GM19452 (cell line): ENCODE measurements around the gene DGCR8.

Source experiments
- ATAC-seq: cut with Tn5 transposase; IDR thresholded peaks from one replicate; pipeline ENCODE4 v1.9.1; 2021; ENCODE audit not compliant: unreplicated experiment

The DGCR8 gene

DNA sequence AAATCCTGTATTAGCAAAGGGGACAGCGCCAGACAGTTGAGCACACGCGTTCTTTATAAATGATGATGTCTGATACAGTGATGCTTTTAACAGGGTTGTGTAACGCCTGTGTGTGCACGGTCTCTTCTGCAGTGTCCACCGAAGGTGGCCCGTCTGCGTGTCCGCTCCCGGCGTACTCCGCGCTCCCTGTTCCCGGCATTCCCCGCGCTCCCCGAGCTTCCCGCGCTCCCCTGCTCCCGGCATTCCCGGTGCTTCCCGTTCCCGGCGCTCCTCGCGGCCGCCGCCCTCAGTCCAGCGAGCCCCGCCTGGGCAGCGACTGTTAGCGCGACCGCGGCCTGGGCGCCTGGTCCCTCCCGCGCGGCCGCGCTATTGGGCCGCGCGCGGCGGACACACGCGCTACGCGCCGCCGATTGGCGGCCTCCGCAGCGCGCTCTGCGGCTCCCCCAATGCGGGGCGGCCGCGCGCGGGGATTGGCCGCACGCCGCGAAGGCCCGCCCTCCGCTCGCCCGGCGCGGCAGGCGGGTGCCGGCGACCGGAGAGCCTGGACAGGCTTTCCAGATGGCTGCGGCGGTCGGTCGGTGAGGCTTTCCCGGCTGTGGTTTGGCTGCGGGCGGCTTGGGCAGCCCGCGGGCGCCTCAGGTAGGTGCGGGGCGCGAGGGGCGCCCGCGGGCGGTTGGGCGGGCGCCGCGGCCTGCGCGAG is at the start of gene DGCR8:
Gene DGCR8 (plus strand): TSS at position 497 of the 700 bp plus-strand sequence. CDS start 5,723 bp downstream, outside the sequence.
- peak; percentile 86 for ATAC-seq

DNA sequence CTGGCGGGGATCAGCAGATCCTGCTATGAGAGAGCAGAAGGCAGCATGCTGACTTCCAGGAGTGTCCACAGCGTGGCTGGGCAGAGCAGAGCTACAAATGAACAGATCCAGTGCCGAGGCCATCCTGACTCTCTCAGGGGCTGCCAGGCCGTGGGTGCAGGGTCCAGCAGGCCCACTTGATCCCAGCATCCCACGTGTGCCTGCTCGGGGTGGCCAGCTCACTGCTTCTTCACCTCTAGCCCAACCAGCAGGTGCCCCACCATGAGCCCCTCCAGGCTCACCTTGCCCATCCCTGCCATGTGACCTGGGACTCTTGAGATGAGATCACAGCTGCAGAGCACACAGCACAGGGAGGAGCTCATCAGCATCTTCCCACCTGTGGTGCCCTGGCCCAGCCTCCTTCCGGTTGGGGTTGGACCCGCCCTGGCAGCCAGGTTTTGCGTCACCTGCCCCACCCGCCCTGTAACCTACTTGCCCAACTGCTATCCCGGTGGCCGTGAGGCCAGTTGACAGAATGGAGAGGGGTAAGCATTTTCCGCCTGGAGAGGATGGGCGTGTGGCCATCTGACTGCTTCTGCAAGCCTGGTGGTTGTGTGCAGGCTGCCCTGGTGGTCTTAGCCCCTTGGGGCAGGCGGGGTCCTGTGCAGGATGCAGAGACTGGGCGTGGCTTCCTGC is 48.2 kb upstream of the DGCR8 start:
- no peak for ATAC-seq

DNA sequence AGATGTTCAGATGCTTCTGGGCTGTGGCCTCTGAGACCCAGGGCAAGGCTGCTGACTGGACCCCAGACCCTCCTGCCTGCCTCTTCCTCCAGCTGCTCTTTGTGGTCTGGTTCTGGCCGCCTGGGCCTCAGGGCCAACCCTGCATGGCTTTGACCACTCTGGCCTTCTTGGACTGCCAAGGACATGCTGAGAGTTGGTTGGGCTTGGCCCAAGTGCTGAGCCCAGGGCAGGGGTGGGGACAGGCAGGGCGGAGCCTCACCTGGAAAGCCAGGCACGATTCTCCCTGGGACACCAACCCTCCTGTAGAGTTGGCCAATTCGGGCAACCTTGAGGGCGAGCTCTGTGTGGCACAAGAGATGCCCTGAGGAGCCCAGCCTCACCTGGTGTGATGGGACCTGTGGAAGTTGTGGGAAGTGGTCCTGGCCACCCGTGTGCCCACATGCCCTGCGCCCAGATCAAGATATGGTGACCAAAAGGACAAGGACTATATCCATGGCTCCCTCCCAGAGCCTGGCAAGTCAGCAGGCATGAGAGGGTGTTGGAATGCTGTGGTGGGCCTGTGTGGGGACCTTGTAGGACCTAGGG is 47.5 kb upstream of the DGCR8 start:
- ATAC-seq, result no peak

DNA sequence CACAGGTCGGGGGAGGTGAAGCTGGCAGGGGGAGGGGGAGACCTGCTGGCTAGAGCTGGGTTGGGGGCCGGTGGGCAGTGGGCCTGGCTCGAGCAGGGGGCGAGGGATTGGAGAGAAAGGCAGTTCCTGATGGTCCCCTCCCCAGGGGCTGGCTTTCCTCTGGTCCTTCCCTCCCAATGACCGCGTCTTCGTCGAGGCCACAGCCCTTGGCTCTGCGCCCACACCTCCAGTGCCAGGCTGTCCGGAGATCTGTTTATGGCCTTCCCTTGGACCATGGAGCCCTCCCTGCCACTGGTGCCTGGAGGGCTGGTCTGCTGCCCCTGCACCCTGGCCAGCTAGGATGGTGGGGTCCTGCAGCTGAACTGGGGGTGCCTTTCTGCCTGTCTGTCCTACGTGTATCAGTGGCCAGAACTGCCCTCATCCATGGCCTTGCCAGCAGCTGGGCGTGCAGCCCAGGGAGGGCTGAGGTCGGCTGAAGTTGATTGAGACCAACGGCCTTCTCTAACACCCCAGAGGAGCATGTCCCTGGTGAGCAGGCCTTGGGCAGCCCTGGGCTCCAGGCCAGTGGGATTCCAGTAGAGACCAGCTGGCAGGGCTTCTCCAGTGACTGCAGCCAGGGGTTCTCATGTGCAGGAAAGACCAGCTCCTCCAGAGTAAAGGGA is 46.9 kb upstream of the DGCR8 start:
- ATAC-seq, result no peak

DNA sequence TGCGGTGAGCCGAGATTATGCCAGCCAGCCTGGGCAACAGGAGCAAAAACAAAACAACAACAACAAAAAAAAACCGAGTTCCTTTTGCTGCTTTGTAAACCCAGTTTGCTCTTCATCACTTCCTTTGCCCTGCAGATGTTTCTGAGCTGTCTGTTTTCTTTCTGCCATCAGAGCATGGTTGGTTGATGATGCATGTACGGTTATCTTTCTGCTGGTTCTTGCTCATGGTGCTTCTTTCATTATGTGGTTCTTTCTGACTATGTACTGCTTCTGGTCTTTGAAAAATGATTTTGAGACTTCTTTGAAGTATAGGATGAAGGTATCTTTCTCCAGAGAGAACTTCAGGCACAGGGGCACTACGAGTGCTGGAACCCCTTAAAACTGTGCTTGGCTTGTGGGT is 45.9 kb upstream of the DGCR8 start:
- no peak for ATAC-seq

DNA sequence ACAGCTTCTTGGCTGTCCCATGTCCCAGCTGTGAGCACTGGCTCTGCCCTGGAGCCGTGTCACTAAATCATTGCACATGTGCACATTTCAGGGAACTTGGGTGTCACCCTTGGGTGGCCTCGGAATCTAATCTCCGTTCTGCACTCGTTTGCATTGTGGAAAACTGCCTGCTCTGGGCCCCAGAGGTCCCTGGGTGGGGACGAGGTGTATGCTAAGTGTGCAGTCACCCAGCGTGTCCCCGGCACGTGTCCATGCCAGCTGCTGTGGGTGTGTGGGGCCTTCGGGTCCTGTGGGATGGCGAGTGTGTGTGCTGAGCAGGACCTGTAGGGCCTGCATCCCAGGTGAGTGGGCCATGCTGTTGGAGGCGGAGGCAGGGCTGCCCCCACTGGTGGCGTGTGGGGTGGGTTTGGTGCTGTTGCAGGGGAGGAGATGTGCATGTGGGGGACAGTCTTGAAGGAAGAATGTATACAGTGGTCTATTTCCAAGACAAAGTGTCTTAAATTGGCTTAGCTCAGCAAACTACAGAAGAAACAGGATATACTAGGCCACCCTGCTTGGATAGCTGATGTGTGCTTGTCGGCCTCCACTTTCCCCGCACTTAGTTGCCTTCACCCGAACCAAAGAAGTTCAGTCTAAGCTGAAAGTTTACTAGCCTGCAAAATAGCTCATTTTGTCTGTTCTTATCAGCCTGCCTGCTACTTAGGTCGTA is 44.5 kb upstream of the DGCR8 start:
- no peak for ATAC-seq

DNA sequence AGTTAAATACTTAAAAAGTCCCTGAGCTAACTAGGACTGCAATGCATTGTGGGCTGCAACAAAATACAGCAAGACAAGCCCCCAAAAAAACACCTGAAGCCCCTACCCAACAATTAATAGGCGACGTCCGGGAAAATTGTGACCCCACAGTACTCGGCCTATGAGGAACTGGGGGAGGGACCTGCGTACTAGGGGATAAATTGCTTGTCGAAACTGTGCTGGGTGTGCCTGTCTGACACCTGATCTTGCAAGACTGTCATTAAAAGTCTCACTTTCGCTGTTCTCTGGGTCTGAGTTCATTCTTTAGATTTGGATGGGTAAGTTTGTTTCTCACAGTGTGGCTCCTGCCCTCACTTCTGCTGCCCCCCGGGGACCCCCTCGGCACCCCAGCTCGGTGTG is 44.0 kb upstream of the DGCR8 start:
- ATAC-seq, result no peak

DNA sequence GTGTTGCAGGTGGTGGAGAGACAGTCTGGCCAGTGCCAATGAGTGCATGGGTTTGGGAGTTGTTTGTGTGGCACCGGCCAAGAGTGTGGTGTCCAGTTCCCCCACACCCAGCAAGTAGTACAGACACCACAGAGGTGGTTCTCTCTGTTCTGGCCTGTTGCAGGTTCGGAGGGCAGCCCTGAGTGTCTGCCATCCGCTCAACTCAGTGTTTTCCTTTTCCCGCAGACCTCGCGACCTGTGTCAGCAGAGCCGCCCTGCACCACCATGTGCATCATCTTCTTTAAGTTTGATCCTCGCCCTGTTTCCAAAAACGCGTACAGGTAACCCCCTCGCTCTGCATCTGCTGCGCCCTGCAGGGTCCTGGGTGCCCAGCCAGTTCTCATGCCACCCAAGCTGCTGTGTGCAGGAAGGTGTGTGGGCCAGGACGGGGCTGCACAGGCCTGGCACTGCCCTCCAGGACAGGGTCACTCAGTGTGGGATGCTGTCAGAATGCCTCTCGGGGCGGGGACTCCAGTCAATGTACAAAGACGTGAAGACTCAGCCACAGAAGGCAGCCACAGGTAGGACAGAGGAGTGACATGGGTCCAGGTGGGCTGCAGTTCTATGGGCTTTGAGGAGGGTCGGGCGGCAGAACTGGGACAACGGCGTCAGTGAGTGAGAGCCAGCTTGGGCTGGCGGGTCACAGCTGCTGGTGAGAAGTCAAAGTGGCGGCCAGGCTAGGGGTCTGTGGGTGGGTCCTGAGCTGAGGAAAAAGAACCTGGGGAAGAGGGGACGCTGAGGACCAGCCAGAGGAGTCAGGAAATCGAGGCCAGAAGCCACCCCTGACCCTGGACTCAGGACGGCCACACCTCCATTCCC is 43.3 kb upstream of the DGCR8 start:
- ATAC-seq, result no peak

DNA sequence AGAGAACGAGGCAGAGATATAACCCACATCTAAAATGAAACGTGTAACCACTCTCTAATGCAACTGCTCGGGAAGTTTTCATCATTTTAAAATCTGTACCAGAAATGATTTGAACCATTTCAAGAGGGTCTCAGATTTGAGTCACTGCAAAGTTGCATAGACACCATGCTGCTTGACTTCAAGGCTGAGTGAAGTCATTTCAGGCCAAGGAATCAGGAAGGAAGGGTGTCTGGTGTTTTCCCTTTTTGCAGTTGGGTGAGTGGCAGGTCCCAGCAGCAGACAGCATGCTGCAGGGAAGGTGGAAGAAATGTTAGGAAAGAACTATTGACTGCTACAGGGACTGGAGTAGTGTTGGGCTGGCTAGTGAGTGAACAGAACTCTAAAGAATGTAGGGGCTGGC is 42.6 kb upstream of the DGCR8 start:
- no peak for ATAC-seq

DNA sequence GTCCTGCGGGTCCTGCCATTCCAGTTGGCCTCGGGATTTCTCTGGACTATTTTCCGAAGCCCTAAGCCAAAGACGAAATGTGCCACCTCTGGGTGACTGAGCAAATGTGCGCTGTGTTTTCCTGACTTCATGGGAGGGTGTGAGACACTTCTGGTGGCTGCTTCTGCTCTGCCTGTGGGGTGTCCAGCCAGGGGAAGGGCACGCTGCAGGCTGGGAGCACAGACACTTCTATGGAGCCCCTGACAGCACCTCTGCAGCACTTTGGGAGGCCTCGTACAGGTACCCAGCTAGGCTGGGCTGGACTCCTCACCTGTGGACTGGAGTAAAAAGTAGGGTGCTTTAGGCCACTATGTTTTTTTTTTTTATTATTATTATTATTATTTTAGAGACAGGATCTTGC is 41.5 kb upstream of the DGCR8 start:
- no peak for ATAC-seq

DNA sequence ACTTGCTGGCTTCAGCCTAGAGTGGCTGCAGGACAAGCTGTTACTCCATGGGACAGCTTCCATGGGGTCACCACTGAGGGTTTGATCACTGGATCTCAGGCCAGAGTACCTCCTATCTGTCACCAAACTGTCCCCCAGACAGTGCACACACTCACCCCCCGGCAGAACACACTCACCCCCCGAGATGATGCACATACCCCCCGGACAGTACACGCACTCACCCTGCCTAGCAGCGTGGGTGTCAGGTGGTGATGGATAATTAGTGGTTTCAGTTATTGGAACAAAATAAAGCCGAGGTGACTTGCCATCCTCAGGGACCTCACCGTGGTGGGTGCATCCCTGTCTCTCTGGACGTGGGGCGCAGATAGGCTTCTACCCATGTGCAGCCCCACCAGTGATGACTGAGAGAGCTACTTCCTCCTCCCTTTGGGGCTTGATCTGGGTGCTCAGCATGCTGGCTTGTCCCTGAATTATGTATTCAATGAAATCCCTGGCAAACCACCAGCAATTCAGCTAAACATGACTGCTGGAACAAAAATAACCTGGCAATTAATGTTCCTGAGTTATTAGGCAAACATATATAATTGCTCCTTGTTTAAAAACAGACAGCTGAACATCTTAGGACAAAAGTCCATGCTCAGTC is 40.2 kb upstream of the DGCR8 start:
- no peak for ATAC-seq

DNA sequence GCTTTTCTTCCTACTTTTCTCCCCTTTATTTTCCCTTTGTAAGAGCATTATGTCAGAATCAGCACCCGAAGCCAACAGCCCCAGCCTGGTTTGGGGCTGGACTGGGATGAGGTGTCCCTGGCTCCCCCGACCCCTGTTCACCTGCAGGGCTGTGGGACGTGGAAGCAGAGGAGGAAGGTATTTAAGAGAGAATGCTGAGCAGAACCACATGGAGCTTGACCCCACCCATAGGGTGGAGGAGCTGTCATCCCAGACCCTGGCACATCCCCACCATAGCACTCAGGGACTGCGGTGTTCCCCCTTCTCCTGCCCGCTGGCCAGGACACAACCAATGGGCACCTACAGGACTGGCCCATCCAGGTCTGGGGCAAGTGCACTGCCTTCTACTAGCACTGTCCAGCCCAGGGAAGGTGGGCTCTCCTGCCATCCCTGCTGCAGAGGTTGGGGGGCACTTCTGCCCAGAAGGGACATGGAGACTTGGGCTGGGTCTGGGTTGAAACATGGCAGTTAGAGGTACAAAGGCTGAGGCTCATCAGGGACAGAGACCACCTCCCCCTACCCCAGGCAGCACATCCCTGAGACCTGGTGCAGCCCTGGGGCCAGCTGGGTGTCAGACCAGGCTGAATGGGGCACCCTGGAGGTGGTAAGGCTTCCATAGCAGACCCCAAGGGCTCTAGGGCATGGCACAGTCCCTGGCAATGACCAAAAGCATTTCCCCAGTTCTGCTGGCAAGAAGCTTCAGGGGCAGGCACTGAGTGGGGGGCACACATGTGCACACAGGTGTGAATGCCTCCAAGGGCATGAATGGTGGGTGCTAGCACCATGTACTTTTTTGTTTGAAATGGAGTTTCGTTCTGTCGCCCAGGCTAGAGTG is 39.5 kb upstream of the DGCR8 start:
- ATAC-seq, result no peak

DNA sequence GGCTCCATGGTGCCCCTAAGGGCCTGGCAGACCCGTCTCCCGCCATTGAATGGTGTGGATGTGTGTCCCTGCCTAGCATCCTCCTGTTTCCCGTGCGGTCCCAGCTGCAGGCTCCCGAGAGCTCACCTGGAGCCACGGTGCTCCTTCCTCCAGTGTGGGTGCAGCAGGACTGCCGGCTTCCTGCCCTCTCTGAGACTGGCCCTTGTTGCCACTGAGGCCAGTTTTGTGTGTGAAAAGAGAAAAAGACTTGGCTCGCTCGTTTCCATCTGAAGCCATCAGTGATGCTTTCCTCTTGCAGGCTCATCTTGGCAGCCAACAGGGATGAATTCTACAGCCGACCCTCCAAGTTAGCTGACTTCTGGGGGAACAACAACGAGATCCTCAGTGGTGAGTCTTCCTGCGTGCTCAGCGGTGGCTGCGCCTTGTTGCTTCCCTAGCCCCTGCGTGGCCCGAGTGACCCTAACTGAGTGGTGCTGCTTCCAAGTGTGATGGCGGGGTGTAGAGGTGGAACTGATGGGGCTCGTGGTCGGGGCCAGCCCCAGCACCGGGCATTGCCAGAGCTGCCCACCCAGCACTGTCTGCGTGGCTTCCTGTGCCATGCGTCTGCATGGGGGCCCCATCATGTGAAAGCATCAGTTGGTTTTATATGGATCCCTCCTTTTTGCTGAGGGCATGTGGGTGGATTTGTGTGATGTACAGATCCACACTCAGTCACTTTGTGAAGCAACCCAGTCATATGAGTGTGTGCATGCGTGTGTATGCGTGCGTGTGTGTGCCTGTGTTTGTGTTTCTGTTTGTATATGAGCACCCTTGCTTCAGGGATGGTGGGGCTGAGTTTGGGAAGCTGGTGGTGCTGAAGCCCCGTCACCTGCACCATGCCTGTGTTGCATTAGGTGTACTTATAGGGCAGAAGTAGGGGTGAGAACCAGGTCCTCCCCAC is 36.7 kb upstream of the DGCR8 start:
- no peak for ATAC-seq

DNA sequence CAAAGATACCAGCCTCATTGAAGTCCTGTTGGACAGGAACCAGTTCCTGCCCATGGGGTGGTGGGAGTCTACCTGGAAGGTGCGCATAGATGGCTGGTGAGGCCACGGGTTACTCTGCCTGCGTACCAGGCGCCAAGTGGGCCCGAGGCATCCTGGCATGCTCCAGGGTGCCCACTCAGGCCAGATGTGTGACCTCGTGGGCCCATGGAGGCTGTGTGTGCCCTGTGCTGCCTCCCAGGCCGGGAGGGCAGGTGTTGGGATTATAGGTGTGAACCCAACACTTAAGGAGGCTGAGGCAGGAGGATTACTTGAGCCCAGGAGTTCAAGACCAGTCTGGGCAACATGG is 36.1 kb upstream of the DGCR8 start:
- no peak for ATAC-seq

DNA sequence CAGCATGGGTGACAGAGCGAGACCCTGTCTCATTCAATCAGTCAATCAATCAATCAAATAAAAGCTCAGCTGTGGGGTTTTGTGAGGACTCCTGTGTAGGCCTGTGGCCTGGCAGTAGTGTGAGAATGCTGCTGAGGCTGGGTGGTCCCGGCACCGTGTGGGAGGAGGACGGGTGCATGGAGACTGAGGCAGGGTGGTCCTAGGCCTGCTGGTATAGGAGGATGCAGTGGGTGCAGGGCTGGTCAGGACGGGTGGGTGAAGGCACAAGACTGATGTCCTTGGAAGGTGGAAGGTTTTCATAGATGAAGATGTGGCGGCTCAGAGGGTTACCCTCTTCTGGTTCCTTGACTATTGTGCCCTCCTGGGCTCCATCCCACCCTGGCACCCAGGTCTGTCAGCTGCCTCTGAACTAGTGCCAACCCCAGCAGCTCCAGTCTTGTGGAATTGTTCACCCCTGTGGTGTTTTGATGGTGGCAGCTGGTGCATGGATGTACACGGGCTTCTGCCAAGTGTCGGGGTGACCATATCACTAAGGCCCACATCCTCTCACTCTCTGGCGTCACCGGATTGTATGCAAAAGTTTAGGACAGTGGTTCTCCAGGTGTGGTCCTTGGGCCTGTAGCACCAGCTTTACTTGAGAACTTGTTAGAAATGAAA is 35.4 kb upstream of the DGCR8 start:
- ATAC-seq, result no peak

DNA sequence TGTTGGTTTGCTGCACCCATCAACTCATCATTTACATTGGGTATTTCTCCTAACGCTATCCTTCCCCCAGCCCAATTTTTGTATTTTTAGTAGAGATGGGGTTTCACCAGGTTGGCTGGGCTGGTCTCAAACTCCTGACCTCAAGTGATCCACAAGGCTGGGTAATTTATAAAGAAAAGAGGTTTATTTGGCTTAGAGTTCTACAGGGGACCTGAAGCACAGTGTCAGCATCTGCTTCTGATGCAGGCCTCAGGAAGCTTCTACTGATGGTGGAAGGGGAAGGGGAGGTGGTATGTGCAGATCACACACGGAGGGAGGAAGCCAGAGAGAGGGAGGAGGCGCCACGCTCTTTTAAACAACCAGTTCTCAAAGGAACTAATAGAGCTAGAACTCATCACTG is 33.3 kb upstream of the DGCR8 start:
- no peak for ATAC-seq

DNA sequence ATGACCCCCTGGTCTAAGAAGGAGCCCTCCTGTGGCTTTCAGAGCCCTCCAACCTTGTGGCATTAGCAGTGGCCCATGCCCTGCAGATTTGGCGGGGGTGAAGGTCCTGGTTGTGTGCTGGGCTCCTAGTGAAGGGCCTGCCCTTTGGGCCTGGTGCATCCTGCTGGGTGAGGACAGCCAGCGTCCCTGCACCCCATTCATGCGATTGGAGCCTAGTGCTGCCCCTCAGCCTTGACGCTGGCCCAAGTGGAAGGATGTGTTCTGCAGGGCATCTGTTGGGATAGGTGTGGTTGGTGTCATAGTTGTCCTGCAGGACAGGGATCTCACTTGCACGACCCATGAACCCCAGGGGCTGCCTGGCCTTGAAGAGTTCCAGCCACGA is 28.1 kb upstream of the DGCR8 start:
- no peak for ATAC-seq
